ACC112 (cell line): ENCODE measurements around the gene RPS6KA5.
"Not testable (repeated sequence)": the region's sequence is repeated elsewhere in the genome, so short reads cannot be mapped to it uniquely, and the experiment has no call there.

Experiments used
- H2AFZ ChIP-seq: fragments of 200-600 bp; sonication (generic); one replicate; pipeline ENCODE4 v1.6.0; 2017; ENCODE audit warnings: antibody characterized with exemption, low read length; ENCODE audit not compliant: unreplicated experiment
- H3K27ac ChIP-seq: fragments of 200-600 bp; sonication (generic); 2 replicates; pipeline ENCODE4 v1.5.1; 2014; ENCODE audit warnings: low read depth, mild to moderate bottlenecking, antibody characterized with exemption, low read length, moderate library complexity
- H3K27me3 ChIP-seq: fragments of 200-600 bp; sonication (generic); 2 replicates; pipeline ENCODE4 v1.6.1; 2014; ENCODE audit warnings: mild to moderate bottlenecking, antibody characterized with exemption, low read length, moderate library complexity, mixed read lengths; ENCODE audit not compliant: insufficient read depth
- H3K36me3 ChIP-seq: fragments of 200-600 bp; sonication (generic); 2 replicates; pipeline ENCODE4 v1.6.1; 2016; ENCODE audit warnings: mild to moderate bottlenecking, antibody characterized with exemption, low read length, moderate library complexity, mixed read lengths; ENCODE audit not compliant: insufficient read depth
- H3K4me1 ChIP-seq: fragments of 200-600 bp; sonication (generic); one replicate; pipeline ENCODE4 v1.6.1; 2016; ENCODE audit warnings: low read length, mixed read lengths; ENCODE audit not compliant: insufficient read depth, unreplicated experiment, control insufficient read depth
- H3K4me3 ChIP-seq: fragments of 200-600 bp; sonication (generic); 2 replicates; pipeline ENCODE4 v1.5.1; 2014; ENCODE audit warnings: mild to moderate bottlenecking, low read depth, low read length
- H3K79me2 ChIP-seq: fragments of 200-600 bp; sonication (generic); one replicate; pipeline ENCODE4 v1.6.0; 2016; ENCODE audit warnings: low read length; ENCODE audit not compliant: control insufficient read depth, unreplicated experiment, insufficient read depth

The RPS6KA5 gene

DNA sequence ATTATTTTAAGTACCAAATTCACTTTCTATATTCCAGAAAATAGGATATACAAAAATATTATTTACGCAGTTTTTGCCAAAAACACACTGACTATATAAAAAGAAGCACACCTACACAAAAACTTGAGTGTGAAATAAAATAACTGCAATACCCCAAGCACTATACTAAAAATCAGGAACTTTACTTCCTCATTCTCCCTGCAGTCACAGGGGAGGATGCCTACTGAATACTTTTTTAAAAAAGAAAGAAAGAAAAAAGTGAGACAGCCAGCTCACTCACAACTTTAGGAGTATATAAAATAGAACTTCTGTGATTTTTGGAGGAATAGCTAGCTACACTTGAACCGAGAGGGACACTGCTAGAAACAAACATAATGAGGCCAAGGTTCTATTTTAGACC lies 12.2 kb downstream of the RPS6KA5 start:
- no peak overlapping the region for H3K4me3 ChIP-seq
- no peak overlapping the region for H3K27ac ChIP-seq
- no peaks in the 10 kb centered on the region for H3K79me2 ChIP-seq
- H3K27me3 ChIP-seq: no peaks in the 10 kb centered on the region
- no peaks in the 10 kb centered on the region for H3K4me1 ChIP-seq
- H2AFZ ChIP-seq: no peak overlapping the region
- H3K36me3 ChIP-seq: no peaks in the 10 kb centered on the region

DNA sequence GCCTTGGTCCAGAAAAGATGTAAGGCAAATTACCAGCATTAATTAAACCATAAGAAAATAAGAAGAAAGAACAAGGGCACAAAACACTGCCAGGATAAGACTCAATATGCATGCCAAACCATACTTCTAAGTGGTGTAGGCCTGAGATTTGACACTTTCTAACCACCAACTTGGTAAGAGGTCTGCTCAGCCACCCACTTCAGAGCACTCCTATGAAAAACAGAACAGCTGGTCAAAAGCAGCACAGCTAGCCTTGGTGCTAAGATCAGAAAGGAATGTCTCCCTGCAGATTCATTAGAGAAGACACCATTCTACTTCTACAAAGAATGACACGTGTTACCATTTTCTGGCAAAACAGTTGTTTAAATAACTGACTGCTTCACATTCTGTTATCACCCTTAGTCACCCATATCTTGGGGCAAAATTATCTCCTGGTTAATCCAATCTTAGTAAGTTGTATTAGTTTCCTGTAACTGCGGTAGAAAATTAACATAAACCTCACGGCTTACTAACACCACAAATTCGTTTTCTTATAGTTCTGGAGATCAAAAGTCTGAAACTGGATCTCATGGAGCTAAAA lies 13.2 kb downstream of the RPS6KA5 start:
- Histone ChIP-seq H3K27me3 (no peaks in the 10 kb centered on the region), H3K36me3 (no peaks in the 10 kb centered on the region), H3K4me3 (no peak overlapping the region), H3K27ac (no peak overlapping the region), H2AFZ (no peak overlapping the region), H3K4me1 (no peaks in the 10 kb centered on the region), H3K79me2 (no peaks in the 10 kb centered on the region)

DNA sequence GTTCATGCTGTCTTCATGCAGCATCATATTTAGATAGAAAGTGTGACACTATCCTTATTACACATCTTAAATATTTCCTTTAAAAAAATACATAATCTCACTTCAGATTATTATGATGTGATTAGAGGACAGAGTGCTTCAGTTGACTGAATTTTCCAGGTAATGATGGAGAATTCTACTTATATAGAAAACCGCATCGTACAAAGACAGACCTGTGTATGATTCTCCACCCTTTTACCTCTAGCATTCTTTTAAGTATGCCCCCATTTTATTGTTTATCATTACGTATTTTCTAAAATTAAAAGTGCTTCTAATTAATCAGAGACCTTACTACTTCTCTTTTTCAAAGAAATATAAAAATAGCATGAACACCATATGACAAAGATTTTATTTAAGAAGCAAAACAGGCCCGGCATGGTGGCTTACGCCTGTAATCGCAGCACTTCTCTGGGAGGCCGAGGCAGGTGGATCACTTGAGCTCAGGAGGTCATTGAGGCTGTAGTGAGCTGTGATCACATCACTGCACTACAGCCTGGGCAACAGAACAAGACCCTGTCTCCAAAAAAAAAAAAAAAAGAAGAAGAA lies 13.9 kb downstream of the RPS6KA5 start:
- H3K27ac ChIP-seq: no peak overlapping the region
- H3K79me2 ChIP-seq: no peaks in the 10 kb centered on the region

DNA sequence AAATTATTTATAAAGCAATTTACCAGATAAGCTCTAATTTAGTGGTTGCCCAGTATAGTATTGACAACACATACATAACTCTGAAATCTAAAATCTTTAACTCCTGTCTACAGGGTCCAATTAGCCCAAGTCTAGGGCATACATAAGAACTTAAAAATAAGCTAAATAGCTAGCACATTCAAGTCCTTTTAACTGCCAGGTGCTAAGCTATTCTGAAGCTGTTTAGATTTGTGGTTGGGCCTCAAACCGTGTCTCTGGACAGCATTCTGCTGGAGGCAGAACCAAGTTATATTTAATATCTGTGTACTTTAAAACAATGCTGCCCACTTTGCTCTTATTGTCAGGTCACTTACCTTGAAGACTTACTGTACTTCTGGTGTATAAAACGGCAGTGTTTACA lies 19.0 kb downstream of the RPS6KA5 start:
- Histone ChIP-seq H3K36me3 (no peaks in the 10 kb centered on the region), H3K4me1 (no peaks in the 10 kb centered on the region), H3K27ac (no peak overlapping the region), H3K79me2 (no peaks in the 10 kb centered on the region), H2AFZ (no peak overlapping the region), H3K4me3 (no peak overlapping the region), H3K27me3 (peaks cover 3% of the 10 kb centered on the region; the same call in 1 of the 2 replicates)

More for the DNA sequence above, 13.9 kb downstream of the RPS6KA5 start:
- Histone ChIP-seq H2AFZ (no peak overlapping the region), H3K36me3 (no peaks in the 10 kb centered on the region), H3K4me3 (no peak overlapping the region), H3K27me3 (no peaks in the 10 kb centered on the region), H3K4me1 (no peaks in the 10 kb centered on the region)

DNA sequence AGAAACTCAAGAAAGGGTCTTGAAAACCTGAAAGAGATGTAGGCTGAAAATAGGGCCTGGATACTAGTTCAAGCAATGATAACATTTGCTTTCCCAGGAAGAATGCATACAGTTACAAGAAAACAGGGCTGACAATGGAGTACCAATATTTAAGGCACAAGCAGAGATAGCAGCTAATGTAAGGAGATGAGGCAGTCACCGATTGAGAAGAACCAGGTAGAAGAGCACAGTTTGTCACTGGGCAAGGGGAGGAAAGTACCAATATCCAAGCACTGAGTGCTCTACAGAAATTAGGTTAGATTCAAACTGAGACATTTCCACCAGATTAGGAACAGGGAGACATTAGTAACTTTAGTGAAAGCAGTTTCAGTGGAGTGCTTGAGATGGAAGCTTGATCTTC lies 19.9 kb downstream of the RPS6KA5 start:
- Histone ChIP-seq H3K79me2 (no peaks in the 10 kb centered on the region), H3K4me1 (no peaks in the 10 kb centered on the region), H3K27ac (no peak overlapping the region), H3K27me3 (peaks cover 3% of the 10 kb centered on the region; the same call in 1 of the 2 replicates), H3K4me3 (no peak overlapping the region), H3K36me3 (no peaks in the 10 kb centered on the region), H2AFZ (no peak overlapping the region)

DNA sequence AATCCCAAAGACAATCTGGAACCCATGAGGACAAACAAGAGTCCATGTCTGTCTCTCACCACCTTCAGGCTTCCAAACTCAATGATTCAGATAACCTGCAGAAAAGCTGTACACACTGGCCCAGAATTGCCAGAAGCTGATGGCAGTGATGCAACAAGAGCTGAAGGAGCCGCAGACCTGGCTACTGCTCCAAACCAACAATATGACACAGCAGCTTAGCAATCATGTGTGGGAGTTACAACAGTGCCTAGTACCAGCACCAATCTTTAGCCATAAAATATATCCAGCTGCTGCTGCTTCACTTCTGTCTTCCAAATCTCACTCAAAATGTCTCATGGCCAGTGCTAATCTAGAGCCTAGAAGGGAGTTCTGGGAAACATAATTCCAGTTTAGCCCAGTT lies 22.0 kb downstream of the RPS6KA5 start:
- Histone ChIP-seq H3K4me1 (no peaks in the 10 kb centered on the region), H2AFZ (no peak overlapping the region), H3K4me3 (no peak overlapping the region), H3K36me3 (no peaks in the 10 kb centered on the region), H3K79me2 (no peaks in the 10 kb centered on the region), H3K27me3 (peaks cover 3% of the 10 kb centered on the region; the same call in 1 of the 2 replicates), H3K27ac (no peak overlapping the region)

DNA sequence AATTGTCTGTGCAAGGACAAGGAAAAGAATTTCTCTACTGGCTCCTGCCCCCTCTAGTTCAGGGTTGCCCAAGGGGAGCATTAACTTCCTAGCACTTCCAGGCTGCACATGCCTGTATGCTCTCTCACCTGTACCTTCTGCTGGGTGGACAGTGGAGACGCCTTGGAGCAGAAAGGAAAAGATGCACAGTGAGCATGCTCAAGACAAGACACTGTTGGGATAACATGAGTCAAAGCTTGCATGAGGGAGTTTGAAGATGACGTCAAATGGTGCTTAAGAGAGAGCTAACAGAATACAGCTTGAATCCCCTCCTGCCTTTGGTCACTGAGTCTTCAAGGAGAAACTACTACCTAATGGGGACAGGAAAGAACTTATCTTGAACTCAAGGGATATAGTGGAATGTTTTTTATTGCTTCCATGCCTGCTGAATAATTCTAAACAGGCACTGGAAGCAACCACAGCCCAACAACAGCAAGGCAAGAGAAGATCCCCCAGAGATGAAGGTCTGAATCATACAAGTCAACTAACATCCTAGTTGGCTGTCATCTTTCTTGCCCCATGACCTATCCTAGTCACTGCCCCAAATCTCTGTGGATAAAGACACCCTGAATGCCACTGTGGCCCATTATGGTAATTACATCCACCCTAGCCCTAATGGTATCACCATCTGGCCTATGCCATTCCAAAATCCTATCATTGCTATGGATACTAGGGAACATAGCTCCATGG lies 23.5 kb downstream of the RPS6KA5 start:
- Histone ChIP-seq H3K27ac (no peak overlapping the region), H3K4me3 (no peak overlapping the region), H2AFZ (no peak overlapping the region), H3K4me1 (no peaks in the 10 kb centered on the region), H3K36me3 (no peaks in the 10 kb centered on the region), H3K27me3 (peaks cover 3% of the 10 kb centered on the region; the same call in 1 of the 2 replicates), H3K79me2 (no peaks in the 10 kb centered on the region)

DNA sequence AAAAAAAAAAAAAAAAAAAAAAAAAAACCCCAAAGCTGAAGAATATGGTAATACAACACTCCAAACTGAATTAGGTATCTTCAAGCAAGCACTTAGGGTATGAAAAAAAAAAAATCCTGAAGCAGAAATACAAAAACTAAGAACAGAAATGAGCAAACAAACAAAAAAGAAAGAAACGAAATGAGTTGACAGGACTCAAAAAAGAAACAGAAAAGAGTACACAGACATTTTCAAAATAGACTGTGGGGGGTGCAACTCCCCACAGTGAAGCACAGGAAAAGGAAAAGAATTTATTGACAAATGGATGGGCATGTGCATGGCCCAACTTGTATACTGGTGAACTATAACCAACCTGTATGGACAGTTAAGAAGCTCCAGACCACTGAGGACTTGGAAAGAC lies 24.6 kb downstream of the RPS6KA5 start:
- Histone ChIP-seq H3K36me3 (no peaks in the 10 kb centered on the region), H3K27me3 (peaks cover 3% of the 10 kb centered on the region; the same call in 1 of the 2 replicates), H3K27ac (no peak overlapping the region), H3K79me2 (no peaks in the 10 kb centered on the region), H2AFZ (no peak overlapping the region), H3K4me1 (no peaks in the 10 kb centered on the region), H3K4me3 (no peak overlapping the region)

DNA sequence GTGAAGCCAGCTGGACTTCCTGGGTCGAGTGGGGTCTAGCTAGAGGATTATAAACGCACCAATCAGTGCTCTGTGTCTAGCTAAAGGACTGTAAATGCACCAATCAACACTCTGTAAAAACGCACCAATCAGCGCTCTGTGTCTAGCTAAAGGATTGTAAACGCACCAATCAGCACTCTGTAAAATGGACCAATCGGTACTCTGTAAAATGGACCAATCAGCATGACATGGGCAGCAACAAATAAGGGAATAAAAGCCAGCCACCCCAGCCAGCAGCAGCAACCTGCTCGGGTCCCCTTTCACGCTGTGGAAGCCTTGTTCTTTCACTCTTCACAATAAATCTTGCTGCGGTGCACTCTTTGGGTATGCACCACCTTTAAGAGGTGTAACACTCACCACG lies 26.1 kb downstream of the RPS6KA5 start:
- H2AFZ ChIP-seq, H3K27me3 ChIP-seq, H3K4me1 ChIP-seq, H3K4me3 ChIP-seq, H3K36me3 ChIP-seq, H3K79me2 ChIP-seq, H3K27ac ChIP-seq: not testable (repeated sequence)

DNA sequence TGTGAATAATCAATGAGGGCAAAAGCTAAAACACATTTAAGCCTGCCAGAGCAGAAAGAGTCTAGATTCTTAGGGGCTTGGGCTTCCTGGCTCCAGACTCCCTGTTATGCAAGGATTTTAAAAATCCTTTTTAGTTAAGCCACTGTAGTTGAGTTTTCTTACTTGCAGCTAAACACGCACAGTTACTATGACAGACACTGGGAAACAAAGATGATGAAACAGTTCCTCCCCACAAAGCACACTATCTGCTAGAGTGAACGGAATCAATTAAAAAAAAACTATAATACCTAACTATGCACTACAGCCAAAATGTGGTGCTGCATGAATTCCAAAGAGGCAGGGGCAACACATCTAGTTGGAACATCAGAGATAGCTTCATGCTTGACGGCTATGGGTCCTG lies 28.2 kb downstream of the RPS6KA5 start:
- Histone ChIP-seq H3K27ac (no peak overlapping the region), H3K27me3 (no peaks in the 10 kb centered on the region), H2AFZ (no peak overlapping the region), H3K4me3 (no peak overlapping the region), H3K4me1 (peaks cover 7% of the 10 kb centered on the region), H3K79me2 (no peaks in the 10 kb centered on the region), H3K36me3 (no peaks in the 10 kb centered on the region)

DNA sequence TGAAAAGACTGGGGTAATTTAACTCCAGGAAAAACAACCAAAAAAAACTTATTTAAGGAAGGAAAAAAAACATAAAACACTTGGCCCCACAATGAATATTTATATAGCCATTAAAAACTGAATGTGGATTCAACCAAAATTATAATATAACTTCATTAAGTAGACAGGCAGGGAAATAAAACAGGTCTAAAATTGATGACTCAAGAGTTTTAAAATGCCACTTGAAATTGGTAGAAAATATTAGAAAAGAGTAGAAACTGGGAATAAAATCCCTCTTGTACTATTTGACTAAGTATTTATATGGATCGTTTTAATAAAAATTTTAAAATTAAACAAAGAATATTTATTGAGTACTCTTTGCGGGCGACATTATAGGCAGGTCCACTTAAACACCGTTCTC lies 28.8 kb downstream of the RPS6KA5 start:
- no peak overlapping the region for H3K27ac ChIP-seq
- no peaks in the 10 kb centered on the region for H3K36me3 ChIP-seq
- no peaks in the 10 kb centered on the region for H3K27me3 ChIP-seq
- no peak overlapping the region for H2AFZ ChIP-seq
- no peaks in the 10 kb centered on the region for H3K79me2 ChIP-seq
- no peak overlapping the region for H3K4me3 ChIP-seq
- H3K4me1 ChIP-seq: peaks cover 7% of the 10 kb centered on the region
